HL-60/S4 treated with retinoic acid at 250 ng/mL for 4 days and 3 days (cell line): ENCODE measurements around the gene TYMS.

Experiments used
- in situ Hi-C: fragments of 300-500 bp; cut with MboI; formaldehyde crosslinking; loops from 2 replicates; pipeline ENCODE4 v1.7.0; 2022; ENCODE audit warnings: low sequenced_read_pairs

TYMS gene

DNA sequence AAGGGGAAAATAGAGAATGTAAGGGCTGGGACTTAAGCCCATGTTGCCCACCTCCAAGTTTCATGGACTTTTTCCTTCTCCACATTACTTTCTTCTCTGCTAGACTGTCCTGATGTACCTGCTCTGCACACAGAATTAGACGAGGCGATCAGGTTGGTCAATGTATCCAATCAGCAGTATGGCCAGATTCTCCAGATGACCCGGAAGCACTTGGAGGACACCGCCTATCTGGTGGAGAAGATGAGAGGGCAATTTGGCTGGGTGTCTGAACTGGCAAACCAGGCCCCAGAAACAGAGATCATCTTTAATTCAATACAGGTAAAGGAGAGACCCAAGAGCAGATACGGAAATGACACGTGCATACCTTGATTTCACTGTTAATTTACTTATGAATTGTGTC is 16.2 kb upstream of the TYMS start:
- in situ Hi-C loops: loop anchor here (25.0 kb wide), 1 partner anchor 196 kb away; no protein-coding TSS in a partner anchor

DNA sequence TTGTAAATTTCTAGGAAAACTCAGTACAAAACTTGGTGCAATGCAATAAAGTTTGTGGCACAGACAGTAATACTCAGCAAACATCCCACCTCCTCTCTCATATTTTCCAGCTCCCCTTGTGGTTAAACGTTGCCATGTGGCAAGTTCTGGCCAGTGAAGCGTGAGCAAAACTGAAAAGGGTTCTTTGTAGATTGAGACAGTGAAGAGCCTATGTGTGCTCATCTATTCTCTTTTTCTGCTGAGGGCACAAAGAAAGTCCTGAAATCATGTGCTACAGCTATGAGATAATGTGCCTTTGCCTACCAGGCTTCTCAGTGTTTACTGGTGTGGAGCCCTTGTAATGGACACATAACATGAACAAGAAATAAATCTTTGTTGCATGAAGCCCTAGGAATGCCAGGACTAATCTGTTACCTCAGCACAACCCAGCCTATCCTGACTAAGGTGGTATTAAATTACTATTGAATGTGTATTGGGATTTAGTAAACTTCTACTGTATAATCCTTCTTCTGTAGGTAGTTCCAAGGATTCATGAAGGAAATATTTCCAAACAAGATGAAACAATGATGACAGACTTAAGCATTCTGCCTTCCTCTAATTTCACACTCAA is 13.0 kb upstream of the TYMS start:
- in situ Hi-C loops: loop anchor here (25.0 kb wide), 1 partner anchor 193 kb away; no protein-coding TSS in a partner anchor

DNA sequence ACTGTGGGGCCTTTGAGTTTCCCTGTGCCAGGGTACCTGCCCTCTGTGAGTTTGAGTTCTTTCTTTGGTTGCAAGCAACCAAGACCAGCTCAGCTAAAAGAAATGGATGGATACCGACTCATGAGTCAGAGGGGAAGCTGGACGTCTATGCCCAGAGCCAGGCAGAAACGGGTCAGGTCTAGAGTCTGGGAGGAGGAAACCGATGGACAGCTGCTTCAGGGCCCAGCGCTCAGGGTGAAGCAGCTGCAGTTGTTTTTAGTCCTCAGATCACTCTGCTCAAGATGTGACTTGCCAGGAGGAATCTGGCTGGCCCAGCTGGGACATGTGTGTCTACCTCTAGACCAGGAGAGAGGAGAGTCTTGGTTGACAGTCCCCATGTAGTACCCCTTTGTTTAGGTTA is 10.1 kb upstream of the TYMS start:
- in situ Hi-C loops: loop anchor here (25.0 kb wide), 1 partner anchor 190 kb away; no protein-coding TSS in a partner anchor

DNA sequence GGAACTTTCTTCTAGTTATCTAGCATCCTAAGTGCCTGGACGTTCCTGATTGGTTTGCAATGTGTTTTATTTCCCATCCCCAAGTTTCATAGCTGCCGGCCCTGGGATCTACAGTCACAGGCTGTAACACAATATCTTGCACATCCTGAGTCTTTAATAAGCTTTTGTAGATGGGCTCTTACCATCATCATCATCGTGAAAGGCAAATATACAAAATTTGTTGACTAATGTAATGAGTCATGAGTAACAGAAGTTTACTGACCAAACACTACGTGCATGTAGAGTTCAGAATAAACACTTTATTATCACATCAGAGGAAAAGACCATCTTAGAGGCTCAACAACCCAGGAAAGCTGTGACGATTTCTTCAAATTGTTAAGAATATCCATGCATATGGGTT is 8.1 kb upstream of the TYMS start:
- in situ Hi-C loops: loop anchor here (25.0 kb wide), 1 partner anchor 188 kb away; no protein-coding TSS in a partner anchor

DNA sequence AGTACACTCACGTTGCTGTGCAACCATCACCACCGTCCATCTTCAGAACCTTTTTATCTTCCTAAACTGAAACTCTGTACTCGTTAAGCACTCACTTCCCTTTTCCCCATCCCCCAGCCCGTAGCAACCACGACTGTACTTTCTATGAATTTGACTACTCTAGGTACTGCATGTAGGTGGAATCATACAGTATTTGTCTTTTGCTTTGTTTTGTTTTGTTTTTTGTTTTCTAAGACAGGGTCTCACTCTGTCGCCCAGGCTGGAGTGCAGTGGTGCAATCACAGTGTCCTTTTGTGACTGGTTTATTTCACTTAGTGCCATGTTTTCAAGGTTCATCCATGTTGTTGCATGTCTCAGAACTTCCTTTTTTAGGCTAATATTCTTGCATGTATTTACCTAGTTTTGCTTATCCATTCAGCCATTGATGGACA is 7.0 kb upstream of the TYMS start:
- in situ Hi-C loops: no loop called here

DNA sequence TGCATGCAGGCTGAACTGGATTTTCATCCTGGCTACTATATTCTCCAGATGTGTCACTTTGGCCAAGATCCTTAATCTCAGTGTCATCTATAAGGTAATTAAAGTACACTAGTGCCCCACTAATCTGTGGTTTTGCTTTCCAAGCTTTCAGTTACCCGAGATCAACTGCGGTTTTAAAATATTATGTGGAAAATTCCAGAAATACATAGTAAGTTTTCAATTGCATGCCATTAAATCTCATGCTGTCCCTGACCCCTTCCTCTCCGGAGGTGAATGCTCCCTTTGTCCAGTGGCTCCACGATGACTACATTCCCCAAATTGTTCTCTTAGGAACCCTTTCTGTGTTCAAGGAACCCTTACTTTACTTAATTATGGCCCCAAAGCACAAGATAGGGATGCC is 5.3 kb upstream of the TYMS start:
- in situ Hi-C loops: no loop called here

DNA sequence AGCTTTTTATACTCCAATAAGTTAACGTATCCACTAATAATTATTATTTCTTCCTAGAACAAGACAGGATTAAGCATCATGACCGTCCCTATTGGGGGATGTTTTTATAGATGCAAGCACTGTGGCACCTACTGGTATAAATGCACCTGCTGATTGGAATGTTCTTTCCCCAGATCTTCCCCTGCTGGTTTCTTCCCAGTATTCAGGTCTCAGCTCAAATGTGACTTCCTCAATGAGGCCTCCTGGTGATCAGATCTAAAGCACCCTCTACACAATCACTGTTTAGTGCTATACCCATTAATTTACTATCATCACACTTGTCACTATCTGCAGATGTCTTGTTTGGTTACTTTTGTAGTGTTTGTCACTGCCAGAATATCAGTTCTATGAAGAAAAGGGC is 3.9 kb upstream of the TYMS start:
- in situ Hi-C loops: no loop called here

DNA sequence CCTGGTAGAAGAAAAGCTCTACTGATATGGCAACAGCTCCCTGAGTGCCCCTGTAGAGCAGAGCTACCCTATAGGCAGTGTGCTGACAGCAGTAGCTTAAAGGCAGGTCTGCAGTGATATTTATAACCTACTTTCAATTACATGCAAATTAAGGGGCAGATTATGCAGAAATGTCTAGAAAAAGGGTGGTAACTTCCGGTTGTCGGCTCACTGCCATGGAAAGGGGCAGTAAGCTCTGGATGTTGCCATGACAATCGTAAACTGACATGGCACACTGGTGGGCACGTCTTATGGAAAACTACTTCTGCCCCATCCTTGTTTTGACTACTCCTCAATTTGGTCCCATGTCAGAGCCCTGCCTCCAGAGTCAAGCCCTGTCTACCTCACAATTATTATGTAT is 2.9 kb upstream of the TYMS start:
- in situ Hi-C loops: no loop called here

DNA sequence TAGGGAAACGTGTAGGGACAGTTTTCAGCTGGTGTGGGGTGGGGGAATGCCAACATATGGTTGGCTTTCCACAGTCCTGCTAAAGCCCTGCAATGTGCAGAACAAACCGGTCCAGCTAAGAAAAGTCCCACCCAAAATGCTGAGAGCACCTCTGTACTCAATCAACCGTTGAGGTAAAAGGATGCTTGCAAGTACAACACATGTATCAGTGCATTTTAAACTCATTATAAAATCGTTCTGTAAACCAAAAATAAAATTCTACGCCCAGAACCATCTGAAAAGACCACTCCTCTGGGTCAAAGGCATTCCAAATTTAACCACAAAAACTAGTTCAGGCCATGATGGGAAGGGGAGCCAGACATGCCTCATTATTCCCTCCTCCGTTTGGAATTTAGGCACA is 2.0 kb upstream of the TYMS start:
- in situ Hi-C loops: no loop called here

DNA sequence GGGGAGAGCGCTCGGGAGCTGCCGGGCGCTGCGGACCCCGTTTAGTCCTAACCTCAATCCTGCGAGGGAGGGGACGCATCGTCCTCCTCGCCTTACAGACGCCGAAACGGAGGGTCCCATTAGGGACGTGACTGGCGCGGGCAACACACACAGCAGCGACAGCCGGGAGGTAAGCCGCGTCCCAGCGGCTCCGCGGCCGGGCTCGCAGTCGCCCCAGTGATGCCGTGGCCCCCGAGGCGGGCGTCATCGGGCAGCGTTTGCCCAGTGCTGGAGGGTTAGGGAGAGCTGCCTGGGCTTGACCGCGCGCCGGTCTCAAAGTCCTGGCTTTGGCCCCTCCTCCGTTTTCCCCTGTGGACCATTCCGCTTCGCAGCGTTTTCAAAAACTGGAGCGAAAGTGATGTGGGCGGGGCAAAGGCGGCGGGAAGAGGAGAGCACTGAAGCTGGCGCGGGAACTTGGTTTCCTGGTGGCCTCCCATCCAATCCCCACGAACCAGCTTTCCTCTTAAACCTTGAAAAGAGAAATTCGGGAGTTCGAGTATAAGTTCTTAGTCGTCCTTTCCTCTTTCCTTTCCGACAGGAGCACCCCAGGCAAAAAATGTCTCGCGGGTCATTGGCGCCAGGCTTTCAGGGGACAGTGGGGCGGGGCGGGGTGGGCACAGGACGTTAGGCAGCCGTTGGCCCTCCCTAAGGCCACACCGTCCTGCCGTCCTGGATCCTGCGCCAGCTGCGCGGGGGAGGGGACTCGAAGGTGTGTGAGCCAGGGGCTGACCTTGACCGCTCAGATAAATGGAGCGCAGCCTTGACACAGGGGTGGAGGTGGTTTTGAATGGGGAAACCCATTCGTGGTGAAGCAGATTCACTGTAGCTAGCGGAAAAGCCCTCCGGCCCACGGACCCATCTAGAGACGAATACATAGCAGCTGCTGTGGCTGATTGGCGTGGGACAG is 821 bp downstream of the TYMS start:
- in situ Hi-C loops: no loop called here

DNA sequence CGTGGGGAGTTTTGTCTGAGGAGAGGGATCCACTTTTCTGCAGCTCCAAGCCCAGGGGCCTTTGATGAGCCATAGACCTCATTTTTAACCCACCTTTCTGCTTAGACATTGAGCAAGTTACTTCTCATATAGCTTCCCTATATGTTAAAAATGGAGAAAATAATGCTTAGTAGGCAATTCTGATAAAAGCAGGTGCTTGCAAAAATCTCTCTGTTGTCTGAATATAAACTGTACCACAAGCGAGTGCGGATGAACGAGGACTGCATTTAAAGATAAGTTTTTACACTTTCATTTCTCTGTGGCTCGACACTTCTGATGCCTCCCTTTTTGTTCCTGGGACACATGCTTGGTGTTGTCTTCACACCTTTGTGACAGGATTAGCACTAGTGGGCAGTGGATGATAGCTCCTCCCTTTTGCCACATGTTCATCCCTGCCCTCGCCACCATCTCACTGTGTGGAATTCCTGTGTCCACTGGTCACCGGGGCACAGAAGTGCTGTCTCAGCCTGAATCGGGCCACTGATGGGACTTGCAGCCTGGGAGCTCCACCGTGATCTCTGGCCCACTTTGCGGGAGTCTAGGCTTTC is 1.6 kb downstream of the TYMS start:
- in situ Hi-C loops: no loop called here

DNA sequence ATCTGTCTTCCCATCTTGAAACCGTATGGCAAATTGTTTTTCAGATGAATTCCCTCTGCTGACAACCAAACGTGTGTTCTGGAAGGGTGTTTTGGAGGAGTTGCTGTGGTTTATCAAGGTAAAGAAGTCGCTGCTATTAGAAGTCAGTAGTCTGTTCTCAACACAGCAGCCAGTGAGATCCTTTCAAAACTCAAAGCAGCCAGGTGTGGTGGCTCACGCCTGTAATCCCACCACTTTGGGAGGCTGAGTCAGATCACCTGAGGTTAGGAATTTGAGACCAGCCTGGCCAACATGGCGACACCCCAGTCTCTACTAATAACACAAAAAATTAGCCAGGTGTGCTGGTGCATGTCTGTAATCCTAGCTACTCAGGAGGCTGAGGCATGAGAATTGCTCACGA is 2.1 kb downstream of the TYMS start:
- in situ Hi-C loops: no loop called here

DNA sequence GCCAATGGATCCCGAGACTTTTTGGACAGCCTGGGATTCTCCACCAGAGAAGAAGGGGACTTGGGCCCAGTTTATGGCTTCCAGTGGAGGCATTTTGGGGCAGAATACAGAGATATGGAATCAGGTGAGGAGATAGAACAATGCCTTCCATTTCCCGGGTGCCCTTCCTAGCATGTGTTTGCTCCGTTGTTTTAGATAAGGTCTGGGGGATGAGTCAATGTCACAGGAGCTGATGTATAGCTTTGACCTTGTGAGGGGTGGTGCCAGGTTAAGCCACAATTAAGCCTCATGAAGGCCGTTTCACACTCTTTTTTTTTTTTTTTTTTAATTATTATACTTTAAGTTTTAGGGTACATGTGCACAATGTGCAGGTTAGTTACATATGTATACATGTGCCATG is 4.7 kb downstream of the TYMS start:
- in situ Hi-C loops: no loop called here

DNA sequence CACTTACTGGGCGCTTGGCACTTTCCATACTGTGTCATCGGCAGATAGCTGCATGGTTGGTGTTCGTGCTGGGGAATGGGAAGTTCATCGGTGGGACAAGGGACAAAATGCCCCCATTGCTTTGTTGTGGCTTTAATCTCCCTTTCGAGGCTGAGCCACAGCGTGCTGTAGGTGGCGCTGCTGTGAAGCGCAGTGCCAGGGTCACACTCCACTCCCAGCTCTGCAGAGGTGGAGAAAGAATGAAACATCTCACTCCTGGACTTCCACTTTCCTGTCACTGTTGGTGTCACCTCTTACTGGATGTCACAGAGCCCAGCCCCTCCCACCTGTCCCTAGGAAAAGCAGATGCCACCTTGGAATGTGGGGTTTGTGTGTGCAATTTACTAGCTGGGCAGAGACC is 8.7 kb downstream of the TYMS start:
- in situ Hi-C loops: no loop called here

DNA sequence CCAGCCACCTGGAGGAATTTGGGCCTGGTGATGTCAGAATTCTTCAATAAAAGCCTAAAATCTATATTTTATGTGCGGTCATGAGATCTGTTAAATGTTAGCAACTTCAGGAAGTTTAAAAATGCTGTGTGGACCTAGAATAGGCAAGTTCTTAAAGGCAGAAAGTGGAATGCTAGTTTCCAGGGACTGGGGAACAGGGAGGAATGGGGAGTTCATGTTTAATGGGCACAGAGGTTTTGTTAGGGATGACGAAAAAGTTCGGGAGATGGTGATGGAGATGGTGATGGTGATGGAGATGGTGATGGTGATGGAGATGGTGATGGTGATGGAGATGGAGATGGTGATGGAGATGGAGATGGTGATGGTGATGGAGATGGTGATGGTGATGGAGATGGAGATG is 9.2 kb downstream of the TYMS start:
- in situ Hi-C loops: no loop called here

DNA sequence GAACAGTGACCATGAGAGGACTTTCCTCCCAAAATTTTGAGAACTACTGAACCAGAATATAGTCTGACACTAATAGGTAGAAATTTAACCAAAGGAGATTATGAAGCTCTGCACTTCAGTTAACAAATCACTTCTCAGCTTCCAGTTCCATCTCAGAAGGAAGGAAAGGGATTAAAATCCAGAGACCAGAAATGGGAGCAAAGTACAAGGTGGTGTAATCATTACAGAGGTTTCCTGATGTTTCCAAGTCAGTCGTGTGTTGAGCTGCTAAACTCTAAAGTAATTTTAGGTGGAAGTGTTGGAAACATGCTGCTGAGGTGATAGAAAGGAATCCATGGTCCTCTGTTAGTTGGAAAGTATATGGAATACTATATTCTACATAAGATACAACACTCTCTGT is 10.8 kb downstream of the TYMS start:
- in situ Hi-C loops: no loop called here

DNA sequence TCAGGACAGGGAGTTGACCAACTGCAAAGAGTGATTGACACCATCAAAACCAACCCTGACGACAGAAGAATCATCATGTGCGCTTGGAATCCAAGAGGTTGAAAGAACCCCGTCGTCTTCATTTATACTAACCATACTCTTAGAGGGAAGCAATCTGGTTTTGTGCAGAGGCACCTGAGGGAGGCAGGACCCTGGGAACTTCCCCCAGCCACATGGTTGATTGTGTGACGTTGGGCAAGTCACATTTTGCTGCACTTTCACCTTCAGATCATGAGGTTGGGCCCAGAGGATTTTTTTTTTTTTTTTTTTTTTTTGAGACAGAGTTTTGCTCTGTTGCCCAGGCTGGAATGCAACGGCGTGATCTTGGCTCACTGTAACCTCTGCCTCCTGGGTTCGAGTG is 11.6 kb downstream of the TYMS start:
- in situ Hi-C loops: no loop called here

DNA sequence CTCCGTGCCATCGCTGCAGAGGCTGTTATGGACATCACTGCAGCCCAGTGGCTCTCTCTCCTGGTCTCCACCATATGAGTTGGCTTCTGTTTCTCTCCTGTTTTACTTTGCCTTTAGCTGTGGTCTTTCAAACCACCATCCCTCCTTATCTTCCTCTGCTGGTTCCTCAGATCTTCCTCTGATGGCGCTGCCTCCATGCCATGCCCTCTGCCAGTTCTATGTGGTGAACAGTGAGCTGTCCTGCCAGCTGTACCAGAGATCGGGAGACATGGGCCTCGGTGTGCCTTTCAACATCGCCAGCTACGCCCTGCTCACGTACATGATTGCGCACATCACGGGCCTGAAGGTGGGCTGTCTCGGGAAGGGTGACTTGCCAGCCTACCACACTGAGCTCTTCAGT is 13.1 kb downstream of the TYMS start:
- in situ Hi-C loops: no loop called here

DNA sequence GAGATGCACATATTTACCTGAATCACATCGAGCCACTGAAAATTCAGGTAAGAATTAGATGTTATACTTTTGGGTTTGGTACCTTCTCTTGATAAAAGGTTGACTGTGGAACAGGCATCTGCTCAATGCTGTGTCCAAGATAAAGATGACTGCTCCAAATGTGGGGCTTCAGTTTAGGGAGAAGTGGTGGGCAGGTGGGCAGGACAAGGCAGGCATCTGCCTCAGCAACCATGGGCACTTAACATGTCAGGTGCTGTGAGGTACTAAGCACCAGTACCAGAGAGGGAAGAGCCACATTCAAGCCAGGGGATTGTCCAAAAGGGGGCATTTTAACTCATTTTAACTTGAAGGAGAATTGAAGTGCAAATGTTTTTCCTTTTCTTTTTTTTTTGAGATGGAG is 14.0 kb downstream of the TYMS start:
- in situ Hi-C loops: no loop called here

DNA sequence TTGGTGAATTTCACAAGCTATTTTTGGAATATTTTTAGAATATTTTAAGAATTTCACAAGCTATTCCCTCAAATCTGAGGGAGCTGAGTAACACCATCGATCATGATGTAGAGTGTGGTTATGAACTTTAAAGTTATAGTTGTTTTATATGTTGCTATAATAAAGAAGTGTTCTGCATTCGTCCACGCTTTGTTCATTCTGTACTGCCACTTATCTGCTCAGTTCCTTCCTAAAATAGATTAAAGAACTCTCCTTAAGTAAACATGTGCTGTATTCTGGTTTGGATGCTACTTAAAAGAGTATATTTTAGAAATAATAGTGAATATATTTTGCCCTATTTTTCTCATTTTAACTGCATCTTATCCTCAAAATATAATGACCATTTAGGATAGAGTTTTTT is 15.9 kb downstream of the TYMS start:
- in situ Hi-C loops: no loop called here

DNA sequence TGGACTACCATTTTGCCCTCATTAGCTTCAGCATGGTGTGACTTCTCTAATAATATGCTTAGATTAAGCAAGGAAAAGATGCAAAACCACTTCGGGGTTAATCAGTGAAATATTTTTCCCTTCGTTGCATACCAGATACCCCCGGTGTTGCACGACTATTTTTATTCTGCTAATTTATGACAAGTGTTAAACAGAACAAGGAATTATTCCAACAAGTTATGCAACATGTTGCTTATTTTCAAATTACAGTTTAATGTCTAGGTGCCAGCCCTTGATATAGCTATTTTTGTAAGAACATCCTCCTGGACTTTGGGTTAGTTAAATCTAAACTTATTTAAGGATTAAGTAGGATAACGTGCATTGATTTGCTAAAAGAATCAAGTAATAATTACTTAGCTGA is 16.3 kb downstream of the TYMS start:
- in situ Hi-C loops: no loop called here

DNA sequence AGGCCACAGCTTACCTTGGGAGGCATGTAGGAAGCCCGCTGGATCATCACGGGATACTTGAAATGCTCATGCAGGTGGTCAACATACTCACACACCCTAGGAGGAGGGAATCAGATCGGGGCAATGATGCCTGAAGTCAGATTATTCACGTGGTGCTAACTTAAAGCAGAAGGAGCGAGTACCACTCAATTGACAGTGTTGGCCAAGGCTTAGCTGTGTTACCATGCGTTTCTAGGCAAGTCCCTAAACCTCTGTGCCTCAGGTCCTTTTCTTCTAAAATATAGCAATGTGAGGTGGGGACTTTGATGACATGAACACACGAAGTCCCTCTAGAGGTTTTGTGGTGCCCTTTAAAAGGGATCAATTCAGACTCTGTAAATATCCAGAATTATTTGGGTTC is 17.9 kb downstream of the TYMS start:
- in situ Hi-C loops: no loop called here
